ENCODE data around the gene KCNK4.

The KCNK4 gene

DNA sequence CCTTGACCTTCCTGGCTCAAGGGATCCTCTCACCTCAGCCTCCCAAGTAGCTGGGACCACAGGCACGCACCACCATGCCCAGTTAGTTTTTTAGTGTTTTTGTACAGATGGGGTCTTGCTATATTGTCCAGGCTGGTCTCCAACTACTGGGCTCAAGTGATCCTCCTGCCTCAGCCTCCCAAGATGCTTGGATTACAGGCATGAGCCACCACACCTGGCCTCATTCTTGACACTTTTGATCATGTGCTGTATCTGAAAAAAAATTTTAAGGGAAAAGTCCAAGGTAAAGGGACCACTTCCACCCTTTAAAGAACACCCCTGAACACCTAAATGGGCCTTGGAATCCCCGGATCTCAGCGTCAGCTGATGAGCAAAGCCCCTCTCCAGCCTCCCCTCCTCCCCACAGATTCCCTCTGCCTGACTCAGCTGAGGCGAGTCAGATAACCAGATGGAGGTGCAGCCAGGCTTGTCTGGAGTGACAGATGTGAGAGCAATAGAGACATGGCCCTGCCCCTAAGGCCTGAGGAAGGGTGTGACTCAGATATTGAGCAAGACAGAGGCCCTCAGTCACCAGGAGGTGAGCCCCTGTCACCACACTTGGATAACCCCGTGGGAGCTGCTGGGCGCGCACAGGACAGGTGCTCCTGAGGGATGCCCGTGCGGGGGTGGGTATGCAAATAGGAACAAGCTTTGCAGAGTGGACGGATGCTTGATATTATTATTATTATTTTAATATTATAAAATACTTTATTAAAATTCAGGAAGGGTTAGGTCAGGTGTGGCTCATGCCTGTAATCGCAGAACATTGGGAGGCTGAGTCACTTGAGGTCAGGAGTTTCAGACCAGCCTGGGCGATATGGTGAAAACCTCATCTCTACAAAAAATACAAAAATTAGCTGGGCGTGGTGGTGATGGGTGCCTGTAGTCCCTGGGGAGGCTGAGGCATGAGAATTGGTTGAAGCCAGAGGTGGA is 43.9 kb downstream of the KCNK4 start:
- H3K27me3 ChIP-seq (ENCODE audit: control insufficient read depth, insufficient read depth, low read length) = no peaks in the 10 kb centered on the region
- no peaks in the 10 kb centered on the region for H3K36me3 ChIP-seq (ENCODE audit: control insufficient read depth, insufficient read depth, low read length)
- no peak overlapping the region for H3K4me3 ChIP-seq (ENCODE audit: low read length)
- H3K9ac ChIP-seq (ENCODE audit: low read length) = no peak overlapping the region
- peaks cover 26% of the 10 kb centered on the region for H3K4me1 ChIP-seq (ENCODE audit: control insufficient read depth, insufficient read depth, low read length)
- no peaks in the 10 kb centered on the region for H3K9me3 ChIP-seq (ENCODE audit: control insufficient read depth, low read length)

GRCh38 chr11:64337538-64338249 is 46.6 kb downstream of the KCNK4 start:
- Histone ChIP-seq H3K9me3 (ENCODE audit: control insufficient read depth, low read length) (no peaks in the 10 kb centered on the region), H3K4me3 (ENCODE audit: low read length) (no peak overlapping the region), H3K4me1 (ENCODE audit: control insufficient read depth, insufficient read depth, low read length) (peaks cover 20% of the 10 kb centered on the region), H3K36me3 (ENCODE audit: control insufficient read depth, insufficient read depth, low read length) (no peaks in the 10 kb centered on the region), H3K27me3 (ENCODE audit: control insufficient read depth, insufficient read depth, low read length) (no peaks in the 10 kb centered on the region), H3K9ac (ENCODE audit: low read length) (no peak overlapping the region)

- no peak overlapping the region for H3K4me3 ChIP-seq (ENCODE audit: low read length)
- H3K4me1 ChIP-seq (ENCODE audit: control insufficient read depth, insufficient read depth, low read length) = peaks cover 30% of the 10 kb centered on the region
- H3K9ac ChIP-seq (ENCODE audit: low read length) = no peak overlapping the region
- H3K36me3 ChIP-seq (ENCODE audit: control insufficient read depth, insufficient read depth, low read length) = no peaks in the 10 kb centered on the region
- no peaks in the 10 kb centered on the region for H3K9me3 ChIP-seq (ENCODE audit: control insufficient read depth, low read length)
- no peaks in the 10 kb centered on the region for H3K27me3 ChIP-seq (ENCODE audit: control insufficient read depth, insufficient read depth, low read length)
Observed at GRCh38 chr11:64338716-64339115, 47.6 kb downstream of the KCNK4 start.

DNA sequence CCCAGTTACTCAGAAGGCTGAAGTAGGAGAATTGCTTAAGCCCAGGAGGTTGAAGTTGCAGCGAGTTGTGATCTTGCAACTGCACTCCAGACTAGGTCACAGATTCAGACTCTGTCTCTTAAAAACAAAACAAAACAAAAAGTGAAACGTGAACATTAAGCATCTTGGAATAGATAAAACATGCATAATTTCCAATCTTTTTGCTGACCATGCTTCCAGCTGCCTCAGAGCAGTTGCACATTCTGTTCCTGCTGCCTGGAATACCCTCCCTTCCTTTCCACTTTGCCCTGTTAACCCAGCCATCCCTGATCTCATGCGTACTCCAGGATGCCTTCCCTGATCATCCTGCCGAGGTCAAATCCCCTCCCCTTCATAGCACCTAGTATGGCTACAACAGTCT is 48.2 kb downstream of the KCNK4 start:
- no peaks in the 10 kb centered on the region for H3K36me3 ChIP-seq (ENCODE audit: control insufficient read depth, insufficient read depth, low read length)
- no peaks in the 10 kb centered on the region for H3K27me3 ChIP-seq (ENCODE audit: control insufficient read depth, insufficient read depth, low read length)
- H3K4me3 ChIP-seq (ENCODE audit: low read length) = no peak overlapping the region
- H3K4me1 ChIP-seq (ENCODE audit: control insufficient read depth, insufficient read depth, low read length) = peaks cover 30% of the 10 kb centered on the region
- no peaks in the 10 kb centered on the region for H3K9me3 ChIP-seq (ENCODE audit: control insufficient read depth, low read length)
- H3K9ac ChIP-seq (ENCODE audit: low read length) = no peak overlapping the region

- peaks cover 24% of the 10 kb centered on the region for H3K4me1 ChIP-seq (ENCODE audit: control insufficient read depth, insufficient read depth, low read length)
- no peaks in the 10 kb centered on the region for H3K9me3 ChIP-seq (ENCODE audit: control insufficient read depth, low read length)
- H3K36me3 ChIP-seq (ENCODE audit: control insufficient read depth, insufficient read depth, low read length) = no peaks in the 10 kb centered on the region
- no peaks in the 10 kb centered on the region for H3K27me3 ChIP-seq (ENCODE audit: control insufficient read depth, insufficient read depth, low read length)
- no peak within 1 kb of the TSS for H3K4me3 ChIP-seq (ENCODE audit: low read length)
- H3K9ac ChIP-seq (ENCODE audit: low read length) = no peak within 1 kb of the TSS
Observed at GRCh38 chr11:64339754-64340408, 48.8 kb downstream of the KCNK4 start, which contains the start of gene CCDC88B. TSS of gene CCDC88B (plus strand) at chr11:64340204. CDS start at chr11:64340267, 63 bp downstream.

DNA sequence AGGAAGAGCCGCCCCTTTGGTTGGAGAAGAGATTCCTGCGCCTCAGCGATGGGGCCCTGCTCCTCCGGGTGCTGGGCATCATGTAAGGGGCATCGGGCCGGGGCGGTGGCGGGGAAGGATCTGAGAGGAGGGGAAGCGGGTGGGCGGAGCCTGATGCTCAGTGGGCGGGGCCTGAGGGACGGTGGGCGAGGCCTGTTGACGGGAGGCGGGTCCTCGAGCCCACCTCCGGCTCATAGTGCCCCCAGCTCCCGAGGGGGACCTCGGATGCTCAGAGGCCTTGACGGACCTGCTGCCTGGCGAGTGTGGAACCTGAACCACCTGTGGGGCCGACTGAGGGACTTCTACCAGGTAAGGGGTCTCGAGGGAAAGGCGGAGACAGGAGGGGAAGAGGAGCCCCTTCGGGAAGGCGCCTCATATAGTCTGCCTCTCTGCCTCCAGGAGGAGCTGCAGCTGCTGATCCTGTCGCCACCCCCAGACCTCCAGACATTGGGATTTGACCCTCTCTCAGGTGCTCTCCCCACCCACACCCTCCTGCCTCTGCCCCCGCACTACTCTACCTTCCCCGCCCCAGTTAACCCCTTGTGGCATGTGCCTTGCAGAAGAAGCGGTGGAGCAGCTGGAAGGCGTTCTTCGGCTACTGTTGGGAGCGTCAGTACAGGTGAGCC is 49.7 kb downstream of the KCNK4 start:
- H3K4me3 ChIP-seq (ENCODE audit: low read length) = no peak overlapping the region
- no peaks in the 10 kb centered on the region for H3K36me3 ChIP-seq (ENCODE audit: control insufficient read depth, insufficient read depth, low read length)
- H3K9me3 ChIP-seq (ENCODE audit: control insufficient read depth, low read length) = no peaks in the 10 kb centered on the region
- H3K9ac ChIP-seq (ENCODE audit: low read length) = no peak overlapping the region
- no peaks in the 10 kb centered on the region for H3K27me3 ChIP-seq (ENCODE audit: control insufficient read depth, insufficient read depth, low read length)
- H3K4me1 ChIP-seq (ENCODE audit: control insufficient read depth, insufficient read depth, low read length) = peaks cover 20% of the 10 kb centered on the region

DNA sequence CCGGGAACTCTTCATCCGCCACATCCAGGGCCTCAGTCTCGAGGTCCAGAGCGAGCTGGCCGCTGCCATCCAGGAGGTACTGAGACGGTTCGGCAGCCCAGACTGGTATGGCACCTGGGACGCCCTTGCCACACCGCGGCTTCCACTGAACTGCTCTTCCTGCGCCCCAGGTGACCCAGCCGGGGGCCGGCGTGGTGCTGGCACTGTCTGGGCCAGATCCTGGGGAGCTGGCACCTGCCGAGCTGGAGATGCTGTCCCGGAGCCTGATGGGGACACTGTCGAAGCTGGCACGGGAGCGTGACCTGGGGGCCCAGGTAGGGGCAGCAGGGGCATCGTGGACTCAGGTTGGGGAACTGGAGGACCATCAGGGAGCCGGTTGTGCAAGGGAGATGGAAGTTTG is 50.3 kb downstream of the KCNK4 start:
- Histone ChIP-seq H3K4me3 (ENCODE audit: low read length) (no peak overlapping the region), H3K36me3 (ENCODE audit: control insufficient read depth, insufficient read depth, low read length) (no peaks in the 10 kb centered on the region), H3K4me1 (ENCODE audit: control insufficient read depth, insufficient read depth, low read length) (peaks cover 20% of the 10 kb centered on the region), H3K27me3 (ENCODE audit: control insufficient read depth, insufficient read depth, low read length) (no peaks in the 10 kb centered on the region), H3K9me3 (ENCODE audit: control insufficient read depth, low read length) (no peaks in the 10 kb centered on the region), H3K9ac (ENCODE audit: low read length) (no peak overlapping the region)

DNA sequence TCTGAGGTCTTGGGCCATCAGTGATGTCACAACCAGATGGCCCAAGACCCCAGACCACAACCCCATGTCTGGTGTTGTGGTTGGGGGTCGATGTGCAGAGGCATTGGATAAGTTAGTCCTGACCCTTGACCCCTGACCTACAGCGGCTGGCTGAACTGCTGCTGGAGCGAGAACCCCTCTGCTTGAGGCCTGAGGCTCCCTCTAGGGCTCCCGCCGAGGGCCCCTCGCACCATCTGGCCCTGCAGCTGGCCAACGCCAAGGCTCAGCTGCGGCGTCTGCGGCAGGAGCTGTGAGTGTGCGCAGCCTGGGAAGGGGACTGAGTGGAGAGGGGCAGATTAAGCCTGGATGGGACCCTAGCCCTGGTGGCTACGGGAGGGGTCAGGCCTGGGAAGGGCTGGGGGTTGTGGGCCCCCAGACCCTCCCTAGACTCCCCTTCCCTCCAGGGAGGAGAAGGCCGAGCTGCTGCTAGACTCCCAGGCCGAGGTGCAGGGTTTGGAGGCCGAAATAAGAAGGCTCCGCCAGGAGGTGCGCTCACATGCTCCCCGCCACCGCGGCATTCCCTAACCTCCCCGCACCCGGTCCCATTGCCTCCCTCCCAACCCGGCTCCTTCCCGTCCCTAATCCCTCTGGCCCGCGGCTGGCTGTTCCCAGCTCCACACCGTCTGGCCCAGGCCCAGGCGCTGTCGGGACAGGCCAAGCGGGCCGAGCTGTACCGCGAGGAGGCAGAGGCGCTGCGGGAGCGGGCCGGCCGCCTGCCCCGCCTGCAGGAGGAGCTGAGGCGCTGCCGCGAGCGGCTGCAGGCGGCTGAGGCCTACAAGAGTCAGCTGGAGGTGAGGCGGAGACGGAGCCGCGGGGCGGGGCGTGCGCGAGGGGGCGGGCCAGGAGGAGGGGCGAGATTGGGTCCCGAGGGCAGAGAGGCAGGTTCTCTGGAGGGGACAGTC is 51.0 kb downstream of the KCNK4 start:
- peak overlapping the region; percentile 12 for H3K4me3 ChIP-seq (ENCODE audit: low read length)
- H3K27me3 ChIP-seq (ENCODE audit: control insufficient read depth, insufficient read depth, low read length) = no peaks in the 10 kb centered on the region
- H3K9me3 ChIP-seq (ENCODE audit: control insufficient read depth, low read length) = no peaks in the 10 kb centered on the region
- H3K4me1 ChIP-seq (ENCODE audit: control insufficient read depth, insufficient read depth, low read length) = peaks cover 21% of the 10 kb centered on the region
- H3K36me3 ChIP-seq (ENCODE audit: control insufficient read depth, insufficient read depth, low read length) = no peaks in the 10 kb centered on the region
- H3K9ac ChIP-seq (ENCODE audit: low read length) = peak overlapping the region; percentile 73

DNA sequence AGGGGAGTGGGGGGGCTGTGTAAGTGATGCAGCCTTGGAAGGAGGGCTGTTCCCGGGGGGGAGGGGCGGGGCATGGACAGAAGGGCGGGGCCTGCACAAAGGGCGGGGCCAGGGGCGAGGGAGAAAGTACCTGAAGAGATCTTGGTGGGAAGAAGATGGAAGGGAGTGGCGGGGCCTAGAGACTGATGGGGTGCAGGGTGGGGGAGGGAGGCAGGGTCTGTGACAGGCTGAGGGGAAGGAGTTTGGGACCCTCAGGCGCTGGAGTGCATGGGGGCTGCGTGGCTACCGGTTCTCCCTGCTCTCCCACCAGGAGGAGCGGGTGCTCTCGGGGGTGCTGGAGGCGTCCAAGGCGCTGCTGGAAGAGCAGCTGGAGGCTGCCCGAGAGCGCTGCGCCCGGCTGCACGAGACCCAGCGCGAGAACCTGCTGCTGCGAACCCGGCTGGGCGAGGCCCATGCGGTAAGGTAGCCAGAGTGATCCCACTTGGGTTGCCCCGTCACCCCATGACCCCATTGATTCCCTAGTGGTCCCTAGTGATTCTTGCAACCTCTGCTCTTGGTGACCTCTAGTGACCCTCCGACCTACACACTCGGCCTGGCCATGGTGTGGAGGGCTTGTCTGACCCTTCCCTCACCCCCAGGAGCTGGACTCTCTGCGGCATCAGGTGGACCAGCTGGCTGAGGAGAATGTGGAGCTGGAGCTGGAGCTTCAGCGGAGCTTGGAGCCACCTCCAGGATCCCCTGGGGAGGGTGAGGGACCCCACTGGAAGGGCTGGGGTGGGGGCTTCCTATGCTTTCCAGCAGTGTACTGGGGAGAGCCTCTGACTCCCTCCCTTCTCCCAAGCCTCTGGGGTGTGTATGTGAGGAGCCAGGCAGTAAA is 52.0 kb downstream of the KCNK4 start:
- H3K36me3 ChIP-seq (ENCODE audit: control insufficient read depth, insufficient read depth, low read length) = no peaks in the 10 kb centered on the region
- no peak overlapping the region for H3K4me3 ChIP-seq (ENCODE audit: low read length)
- H3K9me3 ChIP-seq (ENCODE audit: control insufficient read depth, low read length) = no peaks in the 10 kb centered on the region
- H3K27me3 ChIP-seq (ENCODE audit: control insufficient read depth, insufficient read depth, low read length) = no peaks in the 10 kb centered on the region
- peaks cover 30% of the 10 kb centered on the region for H3K4me1 ChIP-seq (ENCODE audit: control insufficient read depth, insufficient read depth, low read length)
- H3K9ac ChIP-seq (ENCODE audit: low read length) = no peak overlapping the region

DNA sequence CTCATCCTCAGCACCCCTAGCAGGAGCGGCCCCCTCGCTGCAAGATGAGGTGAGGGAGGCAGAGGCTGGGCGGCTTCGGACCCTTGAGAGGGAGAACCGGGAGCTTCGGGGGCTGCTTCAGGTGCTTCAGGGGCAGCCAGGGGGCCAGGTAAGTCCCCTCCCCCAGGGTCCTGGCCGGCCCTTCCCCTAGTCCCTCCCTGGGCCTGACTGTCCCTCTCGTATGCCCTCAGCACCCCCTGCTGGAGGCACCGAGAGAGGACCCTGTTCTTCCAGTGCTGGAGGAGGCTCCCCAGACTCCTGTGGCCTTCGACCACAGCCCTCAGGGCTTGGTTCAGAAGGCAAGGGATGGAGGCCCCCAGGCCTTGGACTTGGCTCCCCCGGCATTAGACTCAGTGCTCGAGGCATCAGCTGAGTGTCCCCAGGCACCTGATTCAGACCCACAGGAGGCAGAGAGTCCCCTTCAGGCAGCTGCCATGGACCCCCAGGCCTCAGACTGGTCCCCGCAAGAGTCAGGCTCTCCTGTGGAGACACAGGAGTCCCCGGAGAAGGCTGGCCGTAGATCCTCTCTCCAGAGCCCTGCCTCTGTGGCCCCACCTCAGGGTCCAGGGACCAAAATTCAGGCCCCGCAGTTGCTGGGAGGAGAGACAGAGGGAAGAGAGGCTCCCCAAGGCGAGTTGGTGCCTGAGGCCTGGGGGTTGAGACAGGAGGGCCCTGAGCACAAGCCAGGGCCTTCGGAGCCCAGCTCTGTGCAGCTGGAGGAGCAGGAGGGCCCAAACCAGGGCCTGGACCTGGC is 52.9 kb downstream of the KCNK4 start:
- Histone ChIP-seq H3K4me1 (ENCODE audit: control insufficient read depth, insufficient read depth, low read length) (peaks cover 39% of the 10 kb centered on the region), H3K9me3 (ENCODE audit: control insufficient read depth, low read length) (no peaks in the 10 kb centered on the region), H3K9ac (ENCODE audit: low read length) (peak overlapping the region; percentile 23), H3K4me3 (ENCODE audit: low read length) (no peak overlapping the region), H3K36me3 (ENCODE audit: control insufficient read depth, insufficient read depth, low read length) (no peaks in the 10 kb centered on the region), H3K27me3 (ENCODE audit: control insufficient read depth, insufficient read depth, low read length) (no peaks in the 10 kb centered on the region)

Data from mucosa of stomach (tissue), 1 donor.